BLaER1 treated with 17β-estradiol and CSF1 and Interleukin-3, amounts not matched to agents 10 nM and 100 nM (cell line): ENCODE measurements around the gene SEMA4C.
"Not testable (repeated sequence)": the region's sequence is repeated elsewhere in the genome, so short reads cannot be mapped to it uniquely, and the experiment has no call there.

Source experiments
- H3K27ac ChIP-seq, 11 experiments: shearing (Covaris generic); formaldehyde crosslinking; 2 replicates each; pipeline ENCODE4 v1.8.1; 2022
- H3K27me3 ChIP-seq, 11 experiments: shearing (Covaris generic); formaldehyde crosslinking; 2 replicates each; pipeline ENCODE4 v1.8.1; 2022
- H3K36me3 ChIP-seq, 11 experiments: shearing (Covaris generic); formaldehyde crosslinking; 2 replicates each; pipeline ENCODE4 v1.8.1; 2022
- H3K4me1 ChIP-seq, 10 experiments: shearing (Covaris generic); formaldehyde crosslinking; 2 replicates each; pipeline ENCODE4 v1.8.1; 2022
- H3K4me2 ChIP-seq, 11 experiments: shearing (Covaris generic); formaldehyde crosslinking; 2 replicates each; pipeline ENCODE4 v1.8.1; 2022
- H3K4me3 ChIP-seq, 10 experiments: shearing (Covaris generic); formaldehyde crosslinking; 2 replicates each; pipeline ENCODE4 v1.8.1; 2022
- H3K9ac ChIP-seq, 11 experiments: shearing (Covaris generic); formaldehyde crosslinking; 2 replicates each; pipeline ENCODE4 v1.8.1; 2022
- H3K9me3 ChIP-seq, 11 experiments: shearing (Covaris generic); formaldehyde crosslinking; replicated peaks in 1 of 11; 2 replicates each; pipeline ENCODE4 v1.8.1; 2022
- H4K20me1 ChIP-seq, 11 experiments: shearing (Covaris generic); formaldehyde crosslinking; 2 replicates each; pipeline ENCODE4 v1.8.1; 2022
- Cebpa-rat ChIP-seq, 11 experiments: shearing (Covaris generic); IDR thresholded peaks; 2 replicates each; pipeline ENCODE4 v1.8.1; 2022

SEMA4C gene

DNA sequence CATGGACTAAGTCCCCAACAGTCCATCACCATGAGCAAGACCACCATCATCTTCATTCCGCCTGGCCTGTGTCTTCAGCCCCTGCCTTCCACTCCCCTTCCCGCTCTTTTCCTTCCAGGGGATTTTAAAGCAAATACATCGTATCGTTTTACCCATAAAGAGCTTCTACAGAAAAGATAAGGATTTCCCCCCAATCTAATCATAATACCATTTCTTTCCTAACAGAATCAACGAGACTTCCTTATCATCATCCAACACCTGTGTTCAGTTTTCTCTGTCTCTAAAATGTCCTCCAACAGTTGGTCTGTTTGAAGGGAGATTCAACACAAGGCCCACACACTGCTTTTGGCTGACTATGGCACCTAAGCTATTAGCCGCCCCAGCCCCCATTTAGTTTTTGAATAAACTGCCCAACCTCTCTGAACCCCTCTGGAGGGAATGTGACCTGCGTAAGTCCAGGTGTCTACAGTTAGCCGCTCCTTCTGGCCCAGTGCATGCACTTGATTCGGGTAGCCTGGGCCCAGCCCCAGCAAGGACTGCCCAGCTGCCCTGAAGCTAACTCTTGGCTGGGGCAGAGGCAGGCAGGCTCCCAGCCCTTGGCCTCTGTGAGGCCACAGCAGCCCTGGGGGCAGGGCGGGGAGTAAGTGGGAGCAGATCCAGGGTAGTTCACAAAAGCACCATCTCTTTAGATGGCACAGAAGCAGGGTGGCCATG is 25.3 kb upstream of the SEMA4C start:
- H3K9me3 ChIP-seq, result no peaks in the 10 kb centered on the region
- peak overlapping the region in 8 of 11 experiments; percentile 35 to 66 (median 58); a peak in 15 of 22 replicates for H3K4me2 ChIP-seq
- H4K20me1 ChIP-seq, result peaks cover 0 to 24% (median 0%) of the 10 kb centered on the region in 11 experiments; a peak in 2 of 22 replicates
- H3K27ac ChIP-seq, result peak overlapping the region in 3 of 11 experiments; percentile 6 to 34 (median 17); a peak in 3 of 22 replicates
- H3K36me3 ChIP-seq, result no peaks in the 10 kb centered on the region
- H3K4me1 ChIP-seq, result peaks cover 32 to 85% (median 79%) of the 10 kb centered on the region in 10 experiments
- H3K4me3 ChIP-seq, result no peak overlapping the region
- H3K9ac ChIP-seq, result peak overlapping the region in 2 of 11 experiments; percentile 24 to 26; a peak in 1 of 22 replicates
- H3K27me3 ChIP-seq, result peaks cover 0 to 29% (median 0%) of the 10 kb centered on the region in 11 experiments; a peak in 4 of 22 replicates
- no peak for TF ChIP-seq Cebpa-rat (IDR thresholded peaks at IDR 0.05)

DNA sequence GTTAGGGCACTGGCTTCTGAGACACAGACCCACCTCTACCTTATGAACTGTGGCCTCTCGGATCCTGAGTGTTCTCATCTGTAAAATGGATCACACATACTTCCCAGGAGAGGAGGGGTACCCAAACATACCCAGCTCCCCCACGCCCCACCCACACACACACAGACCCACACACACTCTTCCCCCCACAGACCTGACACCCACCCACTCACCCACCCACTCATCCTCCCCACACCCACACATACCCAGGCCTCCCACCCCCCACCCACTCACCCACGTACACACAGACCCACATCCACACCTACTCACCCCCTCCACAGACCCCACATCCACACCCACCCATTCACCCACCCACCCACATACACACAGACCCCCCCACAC is 24.3 kb upstream of the SEMA4C start:
- H3K9ac ChIP-seq, result no peak overlapping the region

DNA sequence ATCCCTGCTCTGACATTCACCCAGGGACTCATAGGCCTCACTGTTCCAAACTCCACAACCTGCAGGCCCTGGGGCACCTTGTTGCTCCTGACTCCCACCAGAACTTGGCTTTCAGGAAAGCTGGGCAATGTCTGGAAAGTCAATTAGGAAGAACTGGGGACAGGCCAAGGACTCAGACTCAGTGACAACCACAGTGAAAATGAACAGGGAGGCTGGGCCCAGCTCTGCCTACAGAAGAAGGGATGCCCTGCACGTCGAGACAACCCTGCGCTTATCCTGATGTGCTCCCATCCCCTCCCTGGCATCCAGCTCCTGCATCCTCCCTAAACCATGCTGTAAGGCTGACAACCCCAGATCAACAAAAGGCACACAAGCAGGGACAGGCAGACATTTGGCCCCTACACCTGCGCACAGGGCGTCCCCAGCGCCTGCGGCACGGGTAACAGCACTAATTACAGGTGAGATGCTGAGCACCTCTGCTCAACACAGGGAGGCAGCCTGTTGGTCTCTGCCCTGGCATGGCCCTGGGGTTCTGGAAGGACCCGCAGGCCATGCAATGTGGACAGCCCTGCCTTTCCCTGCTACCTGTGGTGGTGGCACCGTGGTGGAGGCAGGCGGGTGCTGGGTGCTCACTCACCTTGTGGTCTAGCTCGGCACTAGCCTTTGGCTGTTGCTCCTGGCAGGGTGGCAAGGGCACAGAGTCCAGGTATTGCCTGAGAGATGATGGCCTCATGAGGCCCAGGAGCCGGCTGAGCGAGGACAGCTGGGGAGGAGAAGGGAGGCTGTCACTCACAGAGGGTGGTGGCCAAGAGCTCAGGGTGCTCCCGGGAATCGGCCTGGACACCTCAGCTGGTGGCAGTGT is 23.6 kb upstream of the SEMA4C start:
- no peak overlapping the region for H3K9ac ChIP-seq
- peaks cover 0 to 35% (median 0%) of the 10 kb centered on the region in 11 experiments; a peak in 4 of 22 replicates for H3K27me3 ChIP-seq
- peaks cover 0 to 31% (median 0%) of the 10 kb centered on the region in 11 experiments; a peak in 5 of 22 replicates for H4K20me1 ChIP-seq
- H3K4me2 ChIP-seq, result peak overlapping the region in 8 of 11 experiments; percentile 52 to 78 (median 68); a peak in 15 of 22 replicates
- H3K4me1 ChIP-seq, result peaks cover 23 to 77% (median 71%) of the 10 kb centered on the region in 10 experiments
- no peak for TF ChIP-seq Cebpa-rat (IDR thresholded peaks at IDR 0.05)
- no peak overlapping the region for H3K4me3 ChIP-seq
- H3K36me3 ChIP-seq, result no peaks in the 10 kb centered on the region
- H3K27ac ChIP-seq, result no peak overlapping the region
- no peaks in the 10 kb centered on the region for H3K9me3 ChIP-seq

More for the DNA sequence above, 24.3 kb upstream of the SEMA4C start:
- no peak overlapping the region for H3K4me2 ChIP-seq
- H3K9me3 ChIP-seq, result no peaks in the 10 kb centered on the region
- TF ChIP-seq Cebpa-rat (IDR thresholded peaks at IDR 0.05), result no peak
- H3K4me1 ChIP-seq, result peaks cover 23 to 77% (median 71%) of the 10 kb centered on the region in 10 experiments
- H3K27ac ChIP-seq, result no peak overlapping the region
- peaks cover 0 to 30% (median 0%) of the 10 kb centered on the region in 11 experiments; a peak in 4 of 22 replicates for H3K27me3 ChIP-seq
- H3K4me3 ChIP-seq, result no peak overlapping the region
- H4K20me1 ChIP-seq, result peaks cover 0 to 25% (median 0%) of the 10 kb centered on the region in 11 experiments; a peak in 2 of 22 replicates
- no peaks in the 10 kb centered on the region for H3K36me3 ChIP-seq

DNA sequence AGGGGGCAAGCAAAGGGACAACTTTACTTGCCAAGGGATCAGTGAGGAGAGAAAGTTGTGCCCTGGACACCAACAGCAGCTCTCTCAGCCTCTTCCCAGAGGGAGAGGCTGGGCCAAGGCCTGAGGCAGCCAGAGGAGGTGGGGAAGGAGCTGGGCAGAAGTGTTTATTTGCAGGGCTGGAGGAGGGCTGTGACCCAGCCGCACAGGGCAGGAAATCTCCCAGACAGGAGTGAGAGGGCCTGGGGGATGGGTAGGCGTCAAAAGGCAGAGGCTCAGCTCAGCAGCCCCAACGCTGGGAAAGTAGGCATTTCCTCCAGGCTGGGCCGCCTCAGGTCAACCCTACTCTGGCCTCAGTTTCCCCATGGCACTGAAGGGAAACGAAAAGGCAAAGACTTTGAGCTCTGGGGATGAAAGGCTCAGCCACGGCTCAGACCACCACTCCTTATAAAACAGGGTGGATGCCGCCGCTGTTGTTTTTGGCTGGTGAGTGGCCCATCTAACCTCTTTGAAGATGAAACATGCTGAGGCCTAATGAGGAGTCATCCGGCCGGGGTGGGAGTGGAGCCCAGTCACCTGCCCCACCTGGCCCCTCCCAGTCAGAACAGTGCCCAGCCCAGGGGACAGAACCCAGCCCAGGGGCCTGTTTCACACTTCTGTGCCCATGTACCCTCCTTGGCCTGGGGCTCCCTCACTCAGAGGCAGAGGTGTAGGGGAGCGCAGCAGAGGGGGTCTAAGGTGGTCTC is 21.9 kb upstream of the SEMA4C start:
- no peaks in the 10 kb centered on the region for H3K36me3 ChIP-seq
- peaks cover 0 to 35% (median 0%) of the 10 kb centered on the region in 11 experiments; a peak in 4 of 22 replicates for H3K27me3 ChIP-seq
- H3K4me1 ChIP-seq, result peaks cover 38 to 79% (median 74%) of the 10 kb centered on the region in 10 experiments
- H3K27ac ChIP-seq, result peak overlapping the region in 3 of 11 experiments; percentile 8 to 15 (median 14); a peak in 3 of 22 replicates
- H3K4me2 ChIP-seq, result peak overlapping the region; percentile 52 to 78 (median 62)
- peaks cover 0 to 34% (median 0%) of the 10 kb centered on the region in 11 experiments; a peak in 5 of 22 replicates for H4K20me1 ChIP-seq
- TF ChIP-seq Cebpa-rat (IDR thresholded peaks at IDR 0.05), result no peak
- H3K9ac ChIP-seq, result no peak overlapping the region; a peak in 1 of 22 replicates
- H3K9me3 ChIP-seq, result no peaks in the 10 kb centered on the region
- no peak overlapping the region for H3K4me3 ChIP-seq

DNA sequence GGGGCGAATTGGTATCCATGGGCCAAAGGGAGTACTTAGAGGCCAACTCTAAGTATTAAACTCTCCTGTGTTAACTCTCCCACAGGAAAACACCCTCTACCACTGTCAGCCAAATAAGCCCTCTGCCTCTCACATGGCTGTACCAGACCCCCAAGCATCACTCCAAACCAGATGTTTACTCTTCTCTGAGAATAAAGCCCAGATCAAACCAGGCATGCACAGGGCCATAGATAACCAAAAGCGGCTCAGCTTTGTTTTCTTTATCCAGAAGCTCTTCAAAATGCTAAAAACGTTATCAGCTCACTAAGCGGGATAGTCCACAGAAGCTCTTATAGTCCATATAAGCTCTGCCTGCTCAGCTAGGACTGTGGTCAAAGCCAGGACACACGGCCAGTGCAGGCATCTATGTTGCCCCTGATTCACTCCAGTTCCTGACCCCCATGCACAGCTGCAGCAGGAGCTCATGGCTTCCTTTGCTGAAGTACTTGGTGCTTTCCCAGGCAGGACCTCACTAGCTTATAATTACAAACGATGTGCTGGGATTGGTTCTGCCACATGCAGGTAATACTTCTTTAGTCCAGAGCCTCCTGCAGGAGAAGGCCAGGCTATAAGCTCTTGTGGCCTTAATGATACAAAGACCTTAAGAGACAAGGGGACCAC is 21.0 kb upstream of the SEMA4C start:
- H3K4me2 ChIP-seq, result peak overlapping the region in 10 of 11 experiments; percentile 52 to 78 (median 68); a peak in 20 of 22 replicates
- no peak for TF ChIP-seq Cebpa-rat (IDR thresholded peaks at IDR 0.05)
- no peak overlapping the region for H3K4me3 ChIP-seq
- H3K36me3 ChIP-seq, result no peaks in the 10 kb centered on the region
- H3K9me3 ChIP-seq, result no peaks in the 10 kb centered on the region
- peaks cover 0 to 34% (median 0%) of the 10 kb centered on the region in 11 experiments; a peak in 5 of 22 replicates for H4K20me1 ChIP-seq
- H3K9ac ChIP-seq, result no peak overlapping the region
- H3K27me3 ChIP-seq, result peaks cover 0 to 41% (median 0%) of the 10 kb centered on the region in 11 experiments; a peak in 4 of 22 replicates
- peaks cover 38 to 74% (median 66%) of the 10 kb centered on the region in 10 experiments for H3K4me1 ChIP-seq
- H3K27ac ChIP-seq, result no peak overlapping the region

DNA sequence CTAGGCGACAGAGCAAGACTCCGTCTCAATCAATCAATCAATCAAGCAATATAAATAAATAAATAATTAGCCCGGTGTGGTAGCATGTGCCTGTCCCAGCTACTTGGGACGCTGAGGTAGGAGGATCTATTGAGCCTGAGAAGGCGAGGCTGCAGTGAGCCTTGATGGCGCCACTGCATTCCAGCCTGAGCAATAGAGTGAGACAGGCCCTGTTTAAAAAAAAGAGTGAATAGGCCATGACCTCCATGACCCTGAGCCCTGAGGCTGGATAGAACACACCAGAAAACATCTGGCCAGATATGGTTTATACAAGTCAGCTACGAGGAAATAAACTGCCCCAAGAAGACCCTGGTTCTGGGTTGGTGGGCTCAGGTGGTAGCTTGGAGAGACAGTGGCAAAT is 20.4 kb upstream of the SEMA4C start:
- peaks cover 38 to 74% (median 60%) of the 10 kb centered on the region in 10 experiments for H3K4me1 ChIP-seq
- peaks cover 0 to 47% (median 0%) of the 10 kb centered on the region in 11 experiments; a peak in 4 of 22 replicates for H3K27me3 ChIP-seq
- H3K4me2 ChIP-seq, result peak overlapping the region in 5 of 11 experiments; percentile 29 to 78 (median 75); a peak in 4 of 22 replicates
- H3K9ac ChIP-seq, result no peak overlapping the region
- no peak for TF ChIP-seq Cebpa-rat (IDR thresholded peaks at IDR 0.05)
- H3K36me3 ChIP-seq, result no peaks in the 10 kb centered on the region
- H4K20me1 ChIP-seq, result peaks cover 0 to 34% (median 0%) of the 10 kb centered on the region in 11 experiments; a peak in 5 of 22 replicates
- no peak overlapping the region for H3K27ac ChIP-seq
- H3K9me3 ChIP-seq, result no peaks in the 10 kb centered on the region
- no peak overlapping the region for H3K4me3 ChIP-seq

DNA sequence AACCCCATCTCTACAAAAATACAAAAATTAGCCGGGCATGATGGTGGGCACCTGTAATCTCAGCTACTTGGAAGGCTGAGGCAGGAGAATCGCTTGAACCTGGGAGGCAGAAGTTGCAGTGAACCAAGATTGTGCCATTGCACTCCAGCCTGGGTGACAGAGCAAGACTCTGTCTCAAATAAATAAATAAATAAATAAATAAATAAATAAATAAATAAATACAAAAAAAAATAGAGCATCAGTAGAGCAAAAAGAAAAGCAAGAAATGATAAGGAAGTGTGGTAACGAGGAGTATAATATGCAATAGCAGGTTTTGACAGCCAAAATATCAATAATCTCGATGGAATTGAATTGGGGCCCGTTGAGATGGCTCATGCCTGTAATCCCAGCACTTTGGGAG is 19.6 kb upstream of the SEMA4C start:
- H3K9ac ChIP-seq, H3K9me3 ChIP-seq, H3K36me3 ChIP-seq, H3K4me3 ChIP-seq, H3K27ac ChIP-seq, H3K4me2 ChIP-seq: not testable (repeated sequence)
- H3K4me1 ChIP-seq, result peaks cover 38 to 79% (median 58%) of the 10 kb centered on the region in 10 experiments
- peaks cover 0 to 34% (median 0%) of the 10 kb centered on the region in 11 experiments; a peak in 5 of 22 replicates for H4K20me1 ChIP-seq
- peaks cover 0 to 54% (median 0%) of the 10 kb centered on the region in 11 experiments; a peak in 4 of 22 replicates for H3K27me3 ChIP-seq
